ENCODE results near the gene MFSD2A.
"Not testable (repeated sequence)": the region's sequence is repeated elsewhere in the genome, so short reads cannot be mapped to it uniquely, and the experiment has no call there.

Gene MFSD2A

DNA sequence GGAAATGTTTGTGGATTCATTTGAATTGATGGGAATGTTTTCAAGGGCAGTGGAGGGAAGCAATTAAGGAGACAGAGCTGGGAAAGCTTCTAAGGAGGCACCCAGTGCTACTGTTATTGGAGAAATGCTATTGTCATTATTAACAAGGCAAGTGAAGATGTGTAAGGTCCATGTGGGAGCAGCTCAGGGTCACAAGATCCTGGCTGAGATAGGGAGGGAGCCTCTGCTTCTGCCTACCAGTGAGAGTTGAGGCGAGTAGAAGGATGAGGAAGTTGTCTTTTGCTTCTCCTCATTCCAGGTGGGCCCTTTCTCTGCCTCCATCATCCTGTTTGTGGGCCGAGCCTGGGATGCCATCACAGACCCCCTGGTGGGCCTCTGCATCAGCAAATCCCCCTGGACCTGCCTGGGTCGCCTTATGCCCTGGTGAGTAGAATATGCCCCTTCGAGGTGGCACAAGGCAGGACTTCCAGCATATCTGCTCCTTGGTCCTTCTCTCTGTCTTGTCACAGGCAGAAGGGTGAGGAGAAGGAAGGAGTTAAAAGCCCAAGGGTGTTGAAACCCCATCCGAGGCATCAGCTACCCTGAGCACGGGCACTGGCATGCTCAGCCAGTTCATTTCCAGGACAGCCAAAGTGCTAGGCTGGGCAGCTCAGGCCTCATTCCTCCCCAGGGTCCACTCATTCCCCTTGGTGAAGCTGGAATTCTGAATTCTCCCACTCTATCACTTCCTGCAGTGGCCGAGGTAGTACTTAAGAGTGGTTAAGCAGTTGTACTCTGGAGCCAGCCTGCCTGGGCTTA is 3.7 kb downstream of the MFSD2A start:
- in situ Hi-C loops (cut with HindIII; ENCODE audit: low sequenced_read_pairs) = no loop called here
- no peak for TF ChIP-seq CTCF (IDR thresholded peaks at IDR 0.05; ENCODE audit: low read depth, low read length)
- no peak overlapping the region for H3K4me3 ChIP-seq (ENCODE audit: low read depth, low read length)
- DNase-seq (ENCODE audit: low read depth, low spot score) = no peak

DNA sequence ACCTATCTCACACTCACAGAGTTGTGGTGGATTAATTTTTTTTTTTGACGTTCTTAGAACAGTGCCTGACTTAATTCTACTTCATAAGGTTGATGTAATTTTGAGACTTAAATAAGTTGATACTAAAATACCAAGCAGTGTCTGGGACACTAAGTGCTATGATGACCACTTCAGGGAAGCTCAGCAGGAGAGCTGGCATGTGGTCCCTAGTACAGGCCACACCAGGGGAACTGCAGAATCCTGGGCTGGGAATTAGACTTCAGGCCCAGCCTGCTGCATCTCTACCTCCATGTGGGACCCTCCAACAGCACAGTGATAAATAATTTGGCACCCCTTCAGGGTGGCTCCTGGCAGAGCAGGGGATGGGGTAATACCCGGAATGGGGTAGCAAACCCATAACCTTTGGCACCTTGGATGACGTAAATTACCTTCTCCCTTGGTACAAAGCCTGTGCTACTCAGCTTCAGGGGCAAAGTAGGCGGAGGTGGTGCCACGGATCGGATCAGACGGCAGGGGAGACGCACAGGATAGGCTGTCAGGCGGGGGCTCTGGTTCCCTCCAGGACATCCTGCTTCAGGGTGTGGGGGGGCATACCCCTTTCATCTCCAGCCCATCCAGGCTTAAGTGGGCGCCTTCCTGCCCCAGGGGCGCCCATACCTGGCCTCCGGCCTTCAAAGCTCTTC is 4.8 kb downstream of the MFSD2A start:
- DNase-seq (ENCODE audit: low read depth, low spot score) = no peak
- no peak overlapping the region for H3K4me3 ChIP-seq (ENCODE audit: low read depth, low read length)
- no peak for TF ChIP-seq CTCF (IDR thresholded peaks at IDR 0.05; ENCODE audit: low read depth, low read length)
- in situ Hi-C loops (cut with HindIII; ENCODE audit: low sequenced_read_pairs) = no loop called here

DNA sequence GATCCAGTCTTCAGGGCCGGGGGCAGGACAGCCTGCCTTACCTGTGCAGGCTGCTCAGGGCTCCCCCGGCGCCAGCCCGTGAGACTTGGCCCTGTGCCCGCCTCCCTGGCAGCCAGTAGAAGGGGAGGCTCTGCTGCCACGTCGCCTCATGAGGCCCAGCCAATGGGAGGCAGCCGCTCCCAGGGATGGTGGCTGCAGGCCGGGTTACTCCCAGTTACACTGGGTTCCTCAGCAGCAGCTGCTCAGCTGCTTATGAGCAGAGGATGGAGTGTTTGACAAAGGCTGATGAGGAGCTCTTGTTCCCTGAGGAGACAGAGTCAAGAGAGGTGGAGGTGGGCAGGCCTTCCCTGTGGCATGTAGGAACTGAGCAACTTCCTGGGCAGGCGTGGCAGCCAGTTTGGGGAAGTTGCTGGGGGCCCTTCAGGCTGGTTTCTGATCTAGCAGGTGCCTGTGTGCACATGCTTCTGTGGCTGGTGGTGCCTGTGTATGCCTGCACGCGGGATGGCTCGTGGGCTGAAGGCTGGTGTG is 5.5 kb downstream of the MFSD2A start:
- TF ChIP-seq CTCF (IDR thresholded peaks at IDR 0.05; ENCODE audit: low read depth, low read length) = no peak
- H3K4me3 ChIP-seq (ENCODE audit: low read depth, low read length) = no peak overlapping the region
- in situ Hi-C loops (cut with HindIII; ENCODE audit: low sequenced_read_pairs) = no loop called here
- DNase-seq (ENCODE audit: low read depth, low spot score) = no peak

DNA sequence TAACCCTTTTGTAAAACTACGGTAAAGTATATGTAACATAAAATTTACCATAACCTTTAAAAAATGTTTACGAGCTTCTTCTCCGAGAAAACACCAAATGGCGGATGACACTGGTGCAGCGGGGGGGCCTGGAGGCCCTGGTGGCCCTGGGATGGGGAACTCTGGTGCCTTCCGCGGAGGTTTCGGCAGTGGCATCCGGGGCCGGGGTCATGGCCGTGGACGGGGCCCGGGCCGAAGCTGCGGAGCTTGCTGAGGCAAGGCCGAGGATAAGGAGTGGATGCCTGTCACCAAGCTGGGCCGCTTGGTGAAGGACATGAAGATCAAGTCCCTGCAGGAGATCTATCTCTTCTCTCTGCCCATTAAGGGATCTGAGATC is 7.5 kb downstream of the MFSD2A start:
- in situ Hi-C loops (cut with HindIII; ENCODE audit: low sequenced_read_pairs) = no loop called here
- DNase-seq (ENCODE audit: low read depth, low spot score) = no peak
- no peak for TF ChIP-seq CTCF (IDR thresholded peaks at IDR 0.05; ENCODE audit: low read depth, low read length)
- no peak overlapping the region for H3K4me3 ChIP-seq (ENCODE audit: low read depth, low read length)

- H3K4me3 ChIP-seq (ENCODE audit: low read depth, low read length); in situ Hi-C loops (cut with HindIII; ENCODE audit: low sequenced_read_pairs); DNase-seq (ENCODE audit: low read depth, low spot score): not testable (repeated sequence)
These were observed 8.0 kb downstream of the MFSD2A start for GRCh38 chr1:39962964-39963363.

DNA sequence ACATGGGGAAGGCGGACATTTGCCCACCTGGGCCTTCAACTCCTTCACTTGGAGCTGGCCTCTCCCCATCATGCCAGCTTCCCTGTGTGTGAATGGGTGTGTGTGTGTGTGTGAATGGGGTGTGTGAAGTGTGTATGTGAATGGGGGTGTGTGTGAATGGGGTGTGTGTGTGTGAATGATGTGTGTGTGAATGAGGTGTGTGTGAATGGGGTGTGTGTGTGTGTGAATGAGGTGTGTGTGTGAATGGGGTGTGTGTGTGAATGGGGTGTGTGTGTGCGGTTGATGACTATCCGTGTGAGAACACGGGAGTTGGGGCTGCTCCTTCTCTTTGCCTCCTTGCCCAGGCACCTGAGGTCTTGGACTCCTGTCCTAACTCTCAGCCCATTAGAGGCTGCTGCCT is 9.6 kb downstream of the MFSD2A start:
- no peak for TF ChIP-seq CTCF (IDR thresholded peaks at IDR 0.05; ENCODE audit: low read depth, low read length)
- in situ Hi-C loops (cut with HindIII; ENCODE audit: low sequenced_read_pairs) = no loop called here
- no peak for DNase-seq (ENCODE audit: low read depth, low spot score)
- no peak overlapping the region for H3K4me3 ChIP-seq (ENCODE audit: low read depth, low read length)

- in situ Hi-C loops (cut with HindIII; ENCODE audit: low sequenced_read_pairs) = no loop called here
- DNase-seq (ENCODE audit: low read depth, low spot score) = no peak
- TF ChIP-seq CTCF (IDR thresholded peaks at IDR 0.05; ENCODE audit: low read depth, low read length) = no peak
- H3K4me3 ChIP-seq (ENCODE audit: low read depth, low read length) = no peak overlapping the region
These were observed 10.1 kb downstream of the MFSD2A start for GRCh38 chr1:39965044-39965443.
